Muscle of leg (tissue), 11 donors: Measurements from ENCODE around the gene ENDOU. TPM values are rescaled to one million over a fixed set of nuclear protein-coding genes. Genes with fewer than 3 reads are reported as not detected.
A peak's percentile ranks its signal among the peaks of the same experiment; 100 is the strongest.

Experiments used
- DNase-seq: peaks from one replicate; pipeline ENCODE4 v3.0.0; 2013
- H3K27ac ChIP-seq: one replicate; pipeline ENCODE4 v1.5.1; 2013; ENCODE audit warnings: mild to moderate bottlenecking, low read length, control low read depth
- H3K27me3 ChIP-seq: one replicate; pipeline ENCODE4 v1.6.1; 2013; ENCODE audit warnings: low read length; ENCODE audit not compliant: control insufficient read depth, insufficient read depth
- H3K36me3 ChIP-seq: one replicate; pipeline ENCODE4 v1.6.1; 2013; ENCODE audit warnings: low read length; ENCODE audit not compliant: control insufficient read depth, insufficient read depth
- H3K4me1 ChIP-seq: one replicate; pipeline ENCODE4 v1.6.1; 2013; ENCODE audit warnings: low read length; ENCODE audit not compliant: control insufficient read depth, insufficient read depth
- H3K4me3 ChIP-seq: one replicate; pipeline ENCODE4 v1.5.1; 2013; ENCODE audit warnings: low read length, control low read depth
- H3K9me3 ChIP-seq: replicated peaks from 2 replicates; pipeline ENCODE4 v1.6.1; 2013; ENCODE audit warnings: low read depth, low read length; ENCODE audit not compliant: control insufficient read depth
- WGBS: methylation state at CpG from one replicate; pipeline ENCODE4 v1.1.5; 2013; ENCODE audit warnings: missing lambda C conversion rate; ENCODE audit not compliant: insufficient coverage; 5-methylcytosine and 5-hydroxymethylcytosine counted together
- polyA plus RNA-seq, 8 donors: library from polyadenylated mRNA; unstranded; fragments of 120-200 nt; gene quantifications; one replicate each; pipeline versions ENCODE4 v1.2.1 to v1.2.3, GENCODE V29; 2013; ENCODE audit warnings: inconsistent platforms in 1 of 8, low replicate concordance in 1 of 8; ENCODE audit not compliant: insufficient read length in 8 of 8, insufficient read depth in 1 of 8
- total RNA-seq: library from RNA; stranded (reverse); fragments of 120-200 nt; gene quantifications from one replicate; pipeline ENCODE4 v1.2.4, GENCODE V29; 2013

Gene ENDOU
- total and polyA plus RNA-seq, 9 donors = 0.16 to 0.41 (median 0.26) TPM

DNA sequence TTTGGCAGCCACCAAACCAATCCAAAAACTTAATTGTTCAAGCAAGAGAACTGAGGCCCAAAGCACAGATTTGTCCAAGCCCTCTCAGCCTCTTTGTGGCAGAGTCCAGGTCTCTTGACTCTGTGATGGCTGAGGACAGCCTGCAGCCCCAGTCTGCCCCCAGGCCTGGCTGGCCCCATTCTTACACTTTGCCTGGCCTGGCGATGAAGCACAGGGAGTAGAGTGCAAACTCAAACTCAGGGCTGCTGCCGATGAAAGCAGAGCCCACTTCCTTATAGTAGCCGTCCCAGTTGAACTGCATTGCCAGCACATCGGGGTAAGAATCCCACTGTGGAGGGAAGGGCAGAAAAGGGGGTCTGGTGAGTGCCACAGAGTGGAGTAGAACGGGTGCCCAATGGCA lies 13.8 kb downstream of the ENDOU start:
- Histone ChIP-seq H3K27me3 (no peaks in the 10 kb centered on the region), H3K27ac (no peak overlapping the region), H3K4me1 (peaks cover 16% of the 10 kb centered on the region), H3K4me3 (no peak overlapping the region), H3K9me3 (no peaks in the 10 kb centered on the region), H3K36me3 (no peaks in the 10 kb centered on the region)
- DNase-seq = no peak
- WGBS = 70% methylated on average over 4 of the region's 5 CpGs

DNA sequence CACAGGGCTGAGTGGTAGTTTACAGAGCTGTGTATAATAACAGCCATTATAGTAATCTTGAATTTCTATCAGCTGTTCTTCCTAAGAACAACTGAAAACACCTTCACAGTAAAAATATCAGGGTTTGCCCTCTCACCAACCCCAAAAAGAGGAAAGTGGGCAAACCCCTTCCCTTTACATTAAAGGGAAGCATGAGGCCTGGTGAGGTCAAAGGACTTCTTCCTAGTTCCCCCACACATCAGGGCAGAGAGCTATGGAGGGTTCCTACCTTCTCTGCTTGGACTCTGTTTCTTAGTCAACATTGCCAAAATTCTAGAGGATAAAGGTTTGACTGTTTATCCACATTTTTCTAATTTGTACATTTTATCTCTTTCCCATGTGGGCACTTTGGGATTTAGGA lies 15.0 kb downstream of the ENDOU start:
- peaks cover 4% of the 10 kb centered on the region for H3K4me1 ChIP-seq
- no peaks in the 10 kb centered on the region for H3K9me3 ChIP-seq
- H3K4me3 ChIP-seq = no peak overlapping the region
- no peak for DNase-seq
- no peaks in the 10 kb centered on the region for H3K27me3 ChIP-seq
- no peak overlapping the region for H3K27ac ChIP-seq
- H3K36me3 ChIP-seq = no peaks in the 10 kb centered on the region

DNA sequence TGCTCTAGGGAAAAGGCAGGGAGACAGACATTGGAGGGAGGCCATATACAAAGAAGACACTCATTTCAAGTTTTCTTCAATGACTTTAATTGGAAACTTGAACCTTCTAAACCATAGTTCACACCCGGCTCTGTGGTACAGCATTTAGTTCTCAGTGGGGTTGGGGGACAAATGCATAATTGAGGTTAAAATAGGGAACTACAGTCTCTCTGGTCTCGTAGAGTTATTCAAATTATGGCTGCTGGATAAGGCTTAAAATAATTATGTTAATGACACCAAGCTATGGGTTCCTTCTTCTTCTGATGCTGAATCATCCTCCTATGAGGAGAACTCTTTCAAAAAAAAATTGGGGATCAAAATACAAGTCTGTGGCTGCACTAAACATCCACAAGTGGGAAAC lies 15.6 kb downstream of the ENDOU start:
- H3K27ac ChIP-seq = no peak overlapping the region
- no CpG with 5 or more reads among the region's 2 CpGs for WGBS
- no peaks in the 10 kb centered on the region for H3K36me3 ChIP-seq
- no peaks in the 10 kb centered on the region for H3K27me3 ChIP-seq
- peaks cover 1% of the 10 kb centered on the region for H3K4me1 ChIP-seq
- no peak for DNase-seq
- no peaks in the 10 kb centered on the region for H3K9me3 ChIP-seq
- no peak overlapping the region for H3K4me3 ChIP-seq

DNA sequence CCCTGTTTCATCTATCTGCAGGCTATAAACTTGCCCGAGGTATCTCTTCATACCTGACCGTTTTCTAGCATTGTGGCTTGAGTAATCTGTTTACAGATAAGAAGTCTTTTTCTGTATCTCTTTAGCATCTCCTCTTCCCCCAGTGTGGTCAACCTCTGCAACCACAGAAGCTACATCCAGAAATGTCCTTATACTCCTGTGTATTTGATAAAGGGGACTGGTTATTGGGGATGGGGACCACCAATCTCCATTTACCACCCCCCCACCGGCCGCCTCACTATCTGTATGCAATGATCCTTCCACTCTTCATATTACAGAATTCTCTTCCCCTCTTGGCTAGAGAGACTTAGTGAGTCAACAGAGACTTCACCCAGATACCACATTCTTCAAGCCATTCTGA lies 16.1 kb downstream of the ENDOU start:
- Histone ChIP-seq H3K4me1 (peaks cover 3% of the 10 kb centered on the region), H3K27ac (no peak overlapping the region), H3K4me3 (no peak overlapping the region), H3K9me3 (no peaks in the 10 kb centered on the region), H3K36me3 (no peaks in the 10 kb centered on the region), H3K27me3 (no peaks in the 10 kb centered on the region)
- no peak for DNase-seq
- WGBS = no CpG with 5 or more reads among the region's 4 CpGs

DNA sequence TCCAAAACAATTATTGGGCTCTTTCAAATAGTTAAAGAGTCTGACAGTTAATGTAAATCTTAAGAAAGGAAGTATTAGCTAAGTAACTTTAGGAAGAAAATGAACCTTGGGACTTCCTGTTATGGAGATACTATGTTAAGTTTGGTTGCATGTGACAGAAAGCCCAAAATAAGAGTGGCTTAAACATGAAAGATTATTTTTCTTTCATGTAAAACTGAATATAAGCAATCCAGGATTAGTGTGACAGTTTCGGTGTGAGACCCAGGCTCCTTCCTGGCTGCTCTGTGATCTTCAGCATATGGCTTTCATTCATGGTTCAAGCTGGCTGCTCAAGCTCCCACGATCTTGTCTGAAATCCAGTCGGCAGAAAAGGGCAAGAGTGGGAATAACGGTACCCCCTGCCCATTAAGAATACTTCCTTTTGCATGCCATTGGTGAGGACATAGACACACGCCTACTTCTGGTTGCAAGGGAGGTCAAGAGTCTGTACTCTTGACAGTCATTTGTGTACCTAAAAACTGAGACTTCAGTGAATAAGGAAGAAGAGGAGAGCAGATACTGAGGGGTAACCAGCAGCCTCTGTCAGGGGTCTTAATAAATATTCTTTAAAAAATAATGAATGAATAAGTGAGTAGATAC lies 17.3 kb downstream of the ENDOU start:
- Histone ChIP-seq H3K4me3 (no peak overlapping the region), H3K27me3 (no peaks in the 10 kb centered on the region), H3K27ac (no peak overlapping the region), H3K4me1 (peaks cover 3% of the 10 kb centered on the region), H3K36me3 (no peaks in the 10 kb centered on the region), H3K9me3 (no peaks in the 10 kb centered on the region)
- 50% methylated on average over 1 of the region's 5 CpGs for WGBS
- DNase-seq = no peak

DNA sequence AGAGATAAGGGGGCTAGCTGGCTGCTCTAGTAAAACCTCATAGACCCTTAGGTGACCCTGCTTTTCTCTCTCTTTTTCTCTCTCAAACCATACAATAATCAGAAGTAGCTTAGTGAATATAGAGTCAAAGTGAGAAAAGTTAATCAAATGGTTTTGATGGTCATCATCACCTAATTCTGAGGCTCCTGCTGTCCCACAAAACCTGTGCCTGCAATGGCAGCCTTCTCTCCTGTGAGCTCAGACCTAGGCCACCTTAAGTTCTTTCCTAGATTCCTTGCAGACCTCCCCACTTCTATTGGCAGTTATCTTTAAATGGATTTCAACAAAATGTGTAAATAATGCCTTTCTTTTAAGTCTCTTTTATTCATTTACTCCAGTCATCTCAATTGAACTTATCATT lies 17.9 kb downstream of the ENDOU start:
- no peak for DNase-seq
- no peaks in the 10 kb centered on the region for H3K9me3 ChIP-seq
- H3K27me3 ChIP-seq = no peaks in the 10 kb centered on the region
- no peak overlapping the region for H3K27ac ChIP-seq
- no peaks in the 10 kb centered on the region for H3K36me3 ChIP-seq
- H3K4me1 ChIP-seq = peaks cover 3% of the 10 kb centered on the region
- no peak overlapping the region for H3K4me3 ChIP-seq

DNA sequence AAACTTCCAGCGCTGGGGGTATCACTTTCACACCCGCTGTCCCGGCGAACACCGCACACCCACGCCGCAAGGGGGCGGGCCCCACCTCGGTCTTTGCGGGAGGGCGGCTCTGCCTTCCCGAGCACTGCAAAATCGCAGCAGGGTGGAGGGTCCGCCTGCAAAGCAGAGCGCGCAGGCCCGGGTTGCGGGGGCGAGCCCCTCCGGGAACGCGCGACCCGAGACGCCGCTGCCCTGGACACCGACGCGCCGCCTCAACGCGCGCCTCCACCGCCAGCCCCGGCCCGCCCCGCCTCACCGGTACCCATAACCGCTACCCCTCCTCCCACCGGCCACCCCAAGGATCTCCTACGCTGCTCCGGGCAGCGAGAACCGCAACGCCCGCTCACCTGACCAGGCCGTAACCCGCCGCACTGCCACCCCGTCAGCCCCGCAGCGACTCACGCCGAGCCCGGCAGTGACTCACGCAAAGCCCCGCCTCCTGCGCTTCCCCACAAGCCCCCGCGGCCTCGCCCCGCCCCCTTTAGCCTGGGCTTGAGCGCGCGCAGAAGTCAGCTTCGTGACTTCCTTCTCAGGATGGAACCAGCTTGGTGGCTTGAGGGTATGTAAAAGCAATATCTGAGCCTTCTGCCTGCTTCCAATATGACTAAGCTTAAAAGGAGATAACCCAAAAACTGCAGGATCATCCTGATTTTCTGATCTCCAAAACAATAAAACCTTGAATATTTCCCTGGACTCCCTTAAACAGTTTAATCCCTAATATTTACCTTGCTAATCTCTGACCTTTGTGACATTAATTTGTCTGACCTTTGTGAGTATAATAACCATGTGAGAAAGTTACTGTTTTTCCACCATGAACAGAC lies 19.5 kb downstream of the ENDOU start, which contains the start of gene RPAP3:
RPAP3 (minus strand) TSS at position 465 of the 860 bp plus-strand sequence. CDS start 3,190 bp downstream, outside the sequence.
- H3K27ac ChIP-seq = peak within 1 kb of the TSS; percentile 88
- H3K9me3 ChIP-seq = no peaks in the 10 kb centered on the region
- H3K27me3 ChIP-seq = no peaks in the 10 kb centered on the region
- peak within 1 kb of the TSS; percentile 72 for H3K4me3 ChIP-seq
- H3K4me1 ChIP-seq = peaks cover 3% of the 10 kb centered on the region
- peak; percentile 97 for DNase-seq
- H3K36me3 ChIP-seq = peaks cover under 1% of the 10 kb centered on the region
- 0% methylated on average over 66 of the region's 66 CpGs for WGBS

DNA sequence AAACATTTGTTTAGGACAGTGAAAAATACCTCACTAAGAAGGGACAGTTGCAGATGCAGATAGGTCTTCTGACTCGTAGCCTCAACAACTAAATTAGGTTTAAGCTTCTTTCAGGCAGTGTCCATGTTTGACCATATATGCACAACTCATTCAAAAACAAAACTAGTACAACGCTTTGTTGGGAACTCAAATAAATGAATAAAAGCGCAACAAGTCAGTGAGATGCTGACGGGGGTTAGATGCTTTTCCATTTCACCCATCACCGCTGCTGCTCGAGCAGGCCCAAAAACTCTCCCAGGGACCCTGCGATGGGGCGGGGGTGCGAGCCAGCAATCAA lies 20.1 kb downstream of the ENDOU start:
- Histone ChIP-seq H3K27me3 (no peaks in the 10 kb centered on the region), H3K4me1 (peaks cover 3% of the 10 kb centered on the region), H3K27ac (peak overlapping the region; percentile 82), H3K36me3 (peaks cover 5% of the 10 kb centered on the region), H3K9me3 (no peaks in the 10 kb centered on the region), H3K4me3 (peak overlapping the region; percentile 72)
- 0% methylated on average over 6 of the region's 9 CpGs for WGBS
- DNase-seq = no peak

DNA sequence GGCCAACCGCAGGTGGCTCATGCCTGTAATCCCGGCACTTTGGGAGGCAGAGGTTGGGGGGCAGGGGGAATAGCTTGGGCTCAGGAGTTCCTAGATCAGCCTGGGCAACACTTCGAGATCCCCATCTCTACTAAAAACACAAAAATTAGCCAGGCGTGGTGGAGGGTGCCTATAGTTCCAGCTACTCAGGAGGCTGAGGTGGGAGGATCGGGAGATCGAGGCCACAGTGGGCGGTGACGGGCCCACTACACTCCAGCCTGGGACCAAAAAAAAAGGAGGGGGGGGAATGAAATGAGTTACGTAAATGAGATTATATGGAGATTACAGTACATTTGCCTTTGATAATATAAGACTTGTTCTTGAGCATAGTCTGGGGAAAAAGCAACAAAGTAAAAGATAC lies 20.6 kb downstream of the ENDOU start:
- no peak overlapping the region for H3K27ac ChIP-seq
- no peak overlapping the region for H3K4me3 ChIP-seq
- no peak for DNase-seq
- peaks cover 3% of the 10 kb centered on the region for H3K4me1 ChIP-seq
- H3K27me3 ChIP-seq = no peaks in the 10 kb centered on the region
- 85% methylated on average over 6 of the region's 9 CpGs for WGBS
- H3K9me3 ChIP-seq = no peaks in the 10 kb centered on the region
- H3K36me3 ChIP-seq = peaks cover 7% of the 10 kb centered on the region

DNA sequence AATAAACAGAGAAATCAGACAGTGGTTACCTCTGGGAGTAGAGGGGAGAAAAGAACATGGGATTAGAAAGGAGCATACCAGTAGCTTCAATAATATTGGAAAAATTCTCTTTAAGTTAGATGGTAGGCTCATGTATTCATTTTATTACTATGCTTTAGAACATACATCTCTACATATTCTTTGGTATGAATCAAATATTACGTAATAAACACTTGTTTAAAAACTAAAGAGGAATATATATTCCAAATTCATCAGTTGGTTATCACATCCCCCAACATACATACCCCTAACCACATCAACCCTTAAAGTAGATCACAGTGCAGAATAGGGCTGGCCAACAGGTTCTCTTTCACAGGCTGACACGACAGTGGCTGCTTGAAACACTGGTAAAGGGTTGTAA lies 25.0 kb downstream of the ENDOU start:
- Histone ChIP-seq H3K27me3 (no peaks in the 10 kb centered on the region), H3K36me3 (peaks cover 16% of the 10 kb centered on the region), H3K27ac (no peak overlapping the region), H3K9me3 (no peaks in the 10 kb centered on the region), H3K4me3 (no peak overlapping the region), H3K4me1 (peaks cover 3% of the 10 kb centered on the region)
- no peak for DNase-seq
- WGBS = no CpG with 5 or more reads among the region's 2 CpGs
